T-helper 2 cell treated with Interferon-gamma antibody and Interleukin-4, amounts not matched to agents 5 μg/mL and 100 μg/mL, for 36 hours (primary cell): Measurements from ENCODE around the gene GDA.

ENCODE experiments used
- DNase-seq: peaks from one replicate; pipeline ENCODE4 v3.0.0; 2021; ENCODE audit warnings: low spot score
- H3K27ac Mint-ChIP-seq: one replicate; pipeline ENCODE4 v1.8.0; 2021; ENCODE audit warnings: mild to moderate bottlenecking, mixed read lengths
- H3K27me3 Mint-ChIP-seq: one replicate; pipeline ENCODE4 v1.8.0; 2021; ENCODE audit warnings: low read depth, mixed read lengths
- H3K36me3 Mint-ChIP-seq: one replicate; pipeline ENCODE4 v1.8.0; 2021; ENCODE audit warnings: low read depth, mixed read lengths
- H3K4me1 Mint-ChIP-seq: one replicate; pipeline ENCODE4 v1.8.0; 2021; ENCODE audit warnings: low read depth, mixed read lengths
- H3K4me3 Mint-ChIP-seq: one replicate; pipeline ENCODE4 v1.8.0; 2022; ENCODE audit warnings: mild to moderate bottlenecking, moderate library complexity, mixed read lengths
- H3K9me3 Mint-ChIP-seq: one replicate; pipeline ENCODE4 v1.8.0; 2021; ENCODE audit warnings: mixed read lengths

The GDA gene

DNA sequence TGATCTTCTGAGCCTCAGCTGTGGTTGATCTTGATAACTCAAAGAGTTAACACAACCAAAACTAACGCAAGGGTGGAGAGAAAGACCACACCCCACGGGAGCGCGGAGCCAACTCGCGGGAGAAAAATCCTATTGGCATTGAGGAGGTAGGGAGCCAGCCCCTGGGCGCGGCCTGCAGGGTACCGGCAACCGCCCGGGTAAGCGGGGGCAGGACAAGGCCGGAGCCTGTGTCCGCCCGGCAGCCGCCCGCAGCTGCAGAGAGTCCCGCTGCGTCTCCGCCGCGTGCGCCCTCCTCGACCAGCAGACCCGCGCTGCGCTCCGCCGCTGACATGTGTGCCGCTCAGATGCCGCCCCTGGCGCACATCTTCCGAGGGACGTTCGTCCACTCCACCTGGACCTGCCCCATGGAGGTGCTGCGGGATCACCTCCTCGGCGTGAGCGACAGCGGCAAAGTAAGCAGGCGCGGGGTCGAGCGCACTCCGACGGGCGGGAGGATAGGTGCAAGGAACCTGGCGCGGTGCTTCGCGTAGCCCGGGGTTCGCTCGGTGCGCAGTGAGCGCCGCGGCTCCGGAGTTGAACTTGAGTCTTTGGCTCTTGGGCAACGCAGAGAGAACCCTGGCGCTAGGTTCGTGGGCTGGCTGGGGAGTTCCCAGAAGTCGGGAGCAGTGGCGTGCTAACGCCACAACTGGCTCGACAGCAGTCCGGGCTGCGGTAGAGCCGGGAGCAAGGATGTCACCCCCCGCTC, at the start of gene GDA:
TSS of gene GDA (plus strand) at position 210 of the 745 bp plus-strand sequence. CDS start at position 330, 120 bp downstream.
- no peak for DNase-seq
- no peaks in the 10 kb centered on the region for H3K4me1 Mint-ChIP-seq
- H3K36me3 Mint-ChIP-seq = no peaks in the 10 kb centered on the region
- H3K27ac Mint-ChIP-seq = no peak within 1 kb of the TSS
- no peaks in the 10 kb centered on the region for H3K9me3 Mint-ChIP-seq
- H3K27me3 Mint-ChIP-seq = peaks cover 29% of the 10 kb centered on the region
- H3K4me3 Mint-ChIP-seq = no peak within 1 kb of the TSS

DNA sequence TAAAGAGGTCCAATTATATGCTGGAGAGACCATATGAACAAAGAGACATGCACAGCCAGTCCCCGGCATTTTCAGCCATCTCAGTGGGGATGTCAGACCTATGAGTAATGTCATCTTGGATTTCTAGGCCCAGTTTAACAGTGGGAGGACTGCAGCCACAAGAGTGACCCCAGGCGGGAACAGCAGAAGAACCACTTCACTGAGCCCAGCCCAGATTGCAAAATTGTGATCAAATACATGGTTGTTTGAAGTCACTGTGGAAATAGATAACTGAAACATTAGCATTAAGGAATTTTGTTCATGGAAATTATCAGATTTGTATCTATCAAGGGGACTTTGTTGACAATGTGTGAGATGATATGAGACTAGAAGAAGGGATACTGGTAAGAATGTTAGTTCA, 46.7 kb upstream of the GDA start:
- Mint-ChIP-seq H3K4me1 (no peaks in the 10 kb centered on the region), H3K4me3 (no peak overlapping the region), H3K9me3 (no peaks in the 10 kb centered on the region), H3K27me3 (no peaks in the 10 kb centered on the region), H3K36me3 (no peaks in the 10 kb centered on the region), H3K27ac (no peak overlapping the region)
- no peak for DNase-seq

DNA sequence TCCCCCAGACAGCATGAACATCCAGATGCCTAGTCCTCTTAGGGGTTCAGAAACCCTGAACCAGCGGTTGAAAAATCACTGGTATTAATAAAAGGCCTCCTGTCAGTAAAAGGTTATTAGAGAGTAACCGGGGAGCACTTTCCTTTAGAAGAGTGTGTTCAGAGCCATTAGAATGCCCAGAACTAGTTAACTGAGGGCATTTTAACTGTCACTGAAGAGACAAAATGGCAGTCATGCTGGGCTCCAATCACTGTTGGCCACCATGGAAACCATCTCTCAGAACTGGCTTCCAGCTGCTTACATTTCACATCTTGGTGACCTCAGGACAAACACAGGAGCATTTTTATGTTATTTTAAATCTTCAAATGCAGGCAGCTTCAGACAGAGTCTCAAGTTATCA, 36.2 kb upstream of the GDA start:
- Mint-ChIP-seq H3K4me3 (no peak overlapping the region), H3K27ac (no peak overlapping the region), H3K9me3 (no peaks in the 10 kb centered on the region), H3K36me3 (no peaks in the 10 kb centered on the region), H3K4me1 (no peaks in the 10 kb centered on the region), H3K27me3 (no peaks in the 10 kb centered on the region)
- DNase-seq = no peak

DNA sequence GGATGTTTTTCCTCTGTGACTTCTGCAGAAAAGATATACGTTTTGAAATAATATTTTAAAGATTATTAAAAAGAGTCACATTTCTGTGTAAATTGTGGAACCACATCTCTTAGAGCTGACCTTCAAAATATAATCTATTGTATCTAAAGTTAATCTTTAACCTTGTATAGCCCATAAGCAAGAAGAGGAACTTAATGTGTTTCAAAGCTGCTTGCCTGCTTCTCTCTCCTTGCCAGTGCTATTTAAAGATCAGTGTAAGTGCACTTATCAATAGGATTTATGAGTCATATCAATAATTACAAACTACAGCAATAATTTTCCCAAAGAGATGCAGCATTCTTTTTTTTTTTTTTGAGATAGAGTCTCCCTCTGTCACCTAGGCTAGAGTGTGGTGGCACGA, 29.4 kb upstream of the GDA start:
- Mint-ChIP-seq H3K9me3 (no peaks in the 10 kb centered on the region), H3K27me3 (no peaks in the 10 kb centered on the region), H3K4me3 (no peak overlapping the region), H3K36me3 (no peaks in the 10 kb centered on the region), H3K27ac (no peak overlapping the region), H3K4me1 (no peaks in the 10 kb centered on the region)
- no peak for DNase-seq

DNA sequence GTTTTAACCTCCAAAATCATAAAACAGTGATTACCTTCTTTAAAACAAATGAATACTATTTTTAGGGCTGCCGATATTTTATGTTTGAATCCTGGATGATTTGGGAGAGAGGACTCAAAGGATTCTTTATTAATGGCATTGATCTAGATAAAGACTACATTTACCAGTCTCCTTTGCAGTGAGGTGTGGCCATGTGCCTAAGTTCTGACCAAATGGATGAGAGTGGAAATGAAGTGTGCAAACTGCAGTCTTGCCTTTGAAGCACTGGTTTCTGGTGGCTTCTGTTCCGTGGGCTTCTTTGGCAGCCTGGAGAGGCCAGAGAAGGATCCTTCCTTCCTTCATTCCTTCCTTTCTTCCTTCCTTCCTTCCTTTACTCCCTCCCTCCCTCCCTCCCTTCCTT, 24.3 kb upstream of the GDA start:
- DNase-seq = no peak
- H3K36me3 Mint-ChIP-seq = no peaks in the 10 kb centered on the region
- H3K9me3 Mint-ChIP-seq = no peaks in the 10 kb centered on the region
- H3K27me3 Mint-ChIP-seq = no peaks in the 10 kb centered on the region
- H3K4me3 Mint-ChIP-seq = no peak overlapping the region
- H3K27ac Mint-ChIP-seq = no peak overlapping the region
- H3K4me1 Mint-ChIP-seq = no peaks in the 10 kb centered on the region

DNA sequence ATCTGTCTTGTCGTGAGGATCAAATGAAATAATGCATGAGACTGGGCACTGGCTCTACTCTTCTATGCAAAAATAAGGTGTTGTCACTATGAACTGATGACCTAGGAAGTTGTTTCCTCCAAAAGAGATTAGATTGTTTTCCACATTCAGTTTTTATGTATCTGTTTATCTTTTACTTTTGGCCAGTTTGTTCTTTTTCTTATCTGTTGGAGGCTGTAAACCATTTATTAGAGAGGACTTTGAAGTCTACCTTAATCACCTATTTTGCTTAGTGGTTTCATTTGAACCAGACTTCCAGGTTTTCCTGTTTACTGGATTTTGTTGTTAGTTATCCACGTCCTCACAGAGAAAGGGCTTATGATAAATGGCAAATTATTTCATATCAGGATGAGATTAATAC, 21.5 kb upstream of the GDA start:
- Mint-ChIP-seq H3K36me3 (no peaks in the 10 kb centered on the region), H3K27ac (no peak overlapping the region), H3K4me3 (no peak overlapping the region), H3K4me1 (no peaks in the 10 kb centered on the region), H3K9me3 (no peaks in the 10 kb centered on the region), H3K27me3 (no peaks in the 10 kb centered on the region)
- DNase-seq = no peak

DNA sequence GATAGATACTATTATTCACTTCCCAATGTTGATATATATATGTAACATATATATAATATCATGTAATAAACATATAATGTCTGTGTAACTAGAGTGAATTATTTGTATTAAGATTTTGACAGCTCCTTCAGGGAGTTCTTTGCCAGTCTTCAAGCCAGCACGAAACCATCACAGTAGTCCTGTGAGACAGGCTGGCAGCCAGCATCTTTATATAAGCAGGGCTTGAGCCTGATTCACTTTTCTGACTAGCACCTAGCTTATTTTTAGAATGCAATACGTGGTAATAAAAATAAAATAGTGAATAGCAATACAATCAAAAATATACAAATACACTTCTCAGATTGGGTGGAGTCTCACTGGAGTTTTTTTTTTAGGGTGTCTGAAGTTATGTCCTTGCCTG, 20.7 kb upstream of the GDA start:
- DNase-seq = no peak
- no peaks in the 10 kb centered on the region for H3K36me3 Mint-ChIP-seq
- H3K27me3 Mint-ChIP-seq = no peaks in the 10 kb centered on the region
- H3K27ac Mint-ChIP-seq = no peak overlapping the region
- H3K4me3 Mint-ChIP-seq = no peak overlapping the region
- no peaks in the 10 kb centered on the region for H3K9me3 Mint-ChIP-seq
- H3K4me1 Mint-ChIP-seq = no peaks in the 10 kb centered on the region

DNA sequence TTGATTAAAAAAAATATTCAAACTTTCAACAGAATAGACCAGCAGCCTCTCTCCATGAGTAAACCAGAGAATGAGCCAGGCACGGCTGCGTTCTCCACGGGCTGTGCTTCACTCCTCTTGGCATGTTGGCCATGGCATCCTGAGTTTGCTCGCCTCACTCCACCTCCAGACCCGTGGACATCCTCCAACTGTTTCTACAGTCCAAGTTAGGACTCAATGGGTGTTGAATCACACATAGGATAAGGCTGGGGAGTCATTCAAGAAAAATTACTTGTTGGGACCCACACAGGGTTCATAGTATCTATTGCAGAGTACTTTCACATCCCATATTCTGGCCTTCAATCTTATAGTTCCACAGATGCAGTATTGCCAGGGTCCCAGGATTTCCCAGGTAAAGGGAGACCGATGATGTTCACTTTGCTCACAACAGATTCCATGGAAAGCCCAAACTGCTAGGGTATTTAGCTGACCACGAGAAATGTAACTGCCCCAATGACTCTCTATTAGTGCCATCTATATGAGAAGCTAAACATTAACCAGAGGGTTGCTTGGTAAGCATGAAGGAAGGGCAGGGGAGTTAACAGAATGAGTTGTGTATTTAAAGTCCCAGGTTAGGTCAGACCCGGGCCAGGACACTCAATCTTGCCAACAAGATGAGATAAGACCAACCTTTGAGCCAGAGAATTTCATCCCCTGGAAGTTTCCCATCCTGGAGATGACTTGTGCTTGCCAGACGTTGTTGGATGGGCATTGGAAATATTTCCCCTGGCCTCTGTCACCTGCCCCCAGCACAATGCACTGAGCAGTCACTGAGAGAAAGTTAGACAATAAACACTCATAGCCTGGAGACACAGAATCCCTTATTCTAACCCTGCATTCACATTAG, 19.7 kb upstream of the GDA start:
- Mint-ChIP-seq H3K4me1 (no peaks in the 10 kb centered on the region), H3K4me3 (no peak overlapping the region), H3K27me3 (no peaks in the 10 kb centered on the region), H3K36me3 (no peaks in the 10 kb centered on the region), H3K27ac (no peak overlapping the region), H3K9me3 (no peaks in the 10 kb centered on the region)
- no peak for DNase-seq

DNA sequence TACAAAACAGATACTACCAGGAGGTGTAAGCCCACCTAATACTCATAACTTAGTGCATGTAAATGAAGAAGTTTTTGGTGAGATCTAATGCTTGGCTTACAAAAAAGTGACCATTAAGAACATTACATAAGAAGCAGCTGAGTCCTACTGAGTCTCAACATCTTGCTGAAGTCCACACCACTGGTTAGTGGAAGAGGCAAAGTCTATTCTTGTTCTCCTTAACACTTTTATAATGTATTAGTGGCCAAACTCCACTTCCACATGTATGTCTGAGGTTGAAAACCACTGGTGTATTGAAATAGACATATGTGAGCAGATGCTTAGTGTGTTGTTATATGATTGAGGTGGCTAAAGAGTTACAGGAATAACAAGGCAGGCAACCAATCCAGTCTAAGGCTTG, 18.9 kb upstream of the GDA start:
- no peak overlapping the region for H3K4me3 Mint-ChIP-seq
- no peaks in the 10 kb centered on the region for H3K4me1 Mint-ChIP-seq
- H3K27ac Mint-ChIP-seq = no peak overlapping the region
- no peak for DNase-seq
- H3K27me3 Mint-ChIP-seq = no peaks in the 10 kb centered on the region
- H3K9me3 Mint-ChIP-seq = no peaks in the 10 kb centered on the region
- no peaks in the 10 kb centered on the region for H3K36me3 Mint-ChIP-seq

DNA sequence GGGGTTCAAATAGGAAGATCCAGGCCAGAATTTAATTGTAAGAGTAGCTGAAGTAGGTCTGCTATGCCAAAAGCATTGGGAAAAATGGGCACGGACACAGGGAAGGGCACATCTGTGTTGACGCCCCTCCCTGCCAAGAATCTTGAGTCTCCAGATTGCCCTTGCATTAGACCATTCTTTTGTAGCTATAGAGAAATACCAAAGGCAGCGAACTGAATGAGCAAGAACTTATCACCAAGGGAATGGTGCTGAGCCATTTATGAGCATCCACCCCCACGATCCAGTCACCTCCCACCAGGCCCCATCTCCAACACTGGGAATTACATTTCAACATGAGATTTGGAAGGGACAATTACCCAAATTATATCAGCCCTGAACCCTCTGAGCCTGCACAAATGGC, 18.0 kb upstream of the GDA start:
- Mint-ChIP-seq H3K4me1 (no peaks in the 10 kb centered on the region), H3K36me3 (no peaks in the 10 kb centered on the region), H3K4me3 (no peak overlapping the region), H3K27ac (no peak overlapping the region), H3K9me3 (no peaks in the 10 kb centered on the region), H3K27me3 (no peaks in the 10 kb centered on the region)
- DNase-seq = no peak

DNA sequence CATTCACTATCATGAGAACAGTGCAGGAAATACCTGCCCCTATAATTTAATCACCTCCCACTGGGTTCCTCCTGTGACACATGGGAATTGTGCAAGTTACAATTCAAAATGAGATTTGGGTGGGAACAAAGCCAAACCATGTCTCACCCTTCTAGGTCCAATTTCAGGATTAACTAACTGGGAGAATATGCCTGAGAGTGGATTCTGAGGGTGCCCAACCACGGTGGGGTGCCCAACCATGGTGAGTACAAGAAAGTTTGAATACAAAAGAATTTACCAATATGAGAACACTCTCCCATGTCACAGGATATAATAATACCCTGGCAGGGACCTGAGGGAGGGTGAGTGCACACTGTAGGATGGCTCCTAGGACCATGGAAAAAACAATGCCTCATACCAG, 17.2 kb upstream of the GDA start:
- Mint-ChIP-seq H3K9me3 (no peaks in the 10 kb centered on the region), H3K4me1 (no peaks in the 10 kb centered on the region), H3K27me3 (no peaks in the 10 kb centered on the region), H3K27ac (no peak overlapping the region), H3K36me3 (no peaks in the 10 kb centered on the region), H3K4me3 (no peak overlapping the region)
- DNase-seq = no peak

DNA sequence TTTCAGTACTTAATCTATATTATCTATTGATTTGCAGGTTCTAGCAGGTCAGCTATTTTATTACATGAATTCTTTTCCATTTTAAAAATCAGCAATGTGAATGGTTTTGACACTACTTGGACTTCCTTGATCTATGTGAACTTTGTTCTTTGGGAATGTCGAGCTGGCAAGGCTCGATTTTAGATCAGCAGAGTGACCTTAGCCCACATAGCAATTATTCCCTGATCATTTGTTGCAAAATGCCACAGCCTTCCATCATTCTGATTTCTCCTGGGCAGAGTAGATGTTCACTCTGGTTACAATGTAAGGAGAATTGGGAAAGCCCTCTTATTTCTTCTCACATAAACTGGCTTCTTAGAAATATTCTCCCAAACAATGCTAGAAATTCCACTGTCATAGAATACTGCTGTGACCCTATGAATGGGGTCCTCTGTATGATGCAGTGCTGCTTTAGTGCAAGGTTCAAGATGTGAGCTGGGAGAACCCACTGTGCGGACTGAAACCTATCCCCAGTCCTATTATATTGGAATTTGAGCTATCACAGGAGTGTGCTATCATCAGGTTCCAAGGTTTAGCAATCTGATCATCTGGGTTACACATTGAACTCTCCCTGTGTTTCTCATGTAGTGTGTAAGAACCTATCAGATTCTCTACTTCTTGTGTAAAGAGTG, 15.7 kb upstream of the GDA start:
- Mint-ChIP-seq H3K4me1 (no peaks in the 10 kb centered on the region), H3K4me3 (no peak overlapping the region), H3K27ac (no peak overlapping the region), H3K36me3 (no peaks in the 10 kb centered on the region), H3K9me3 (no peaks in the 10 kb centered on the region), H3K27me3 (no peaks in the 10 kb centered on the region)
- DNase-seq = no peak

DNA sequence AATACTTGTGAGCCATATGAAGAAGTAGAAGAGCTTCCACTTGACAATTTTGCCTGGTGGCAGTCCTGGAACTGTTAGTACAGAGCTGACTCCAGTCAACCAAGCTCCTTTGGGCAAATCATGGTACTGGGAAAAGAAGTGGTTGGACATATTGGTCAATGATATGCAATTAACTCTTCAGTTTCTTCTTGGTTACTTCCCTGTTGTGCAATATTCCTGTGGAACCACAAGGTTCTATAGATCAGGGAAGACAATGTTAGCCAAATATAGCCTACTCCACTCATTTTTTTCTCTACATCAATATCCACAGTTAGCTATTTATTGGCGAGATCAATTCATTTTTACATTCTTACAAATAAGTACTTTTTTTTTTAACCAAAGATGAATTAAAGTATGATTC, 14.4 kb upstream of the GDA start:
- Mint-ChIP-seq H3K4me3 (no peak overlapping the region), H3K27ac (no peak overlapping the region), H3K27me3 (no peaks in the 10 kb centered on the region), H3K4me1 (no peaks in the 10 kb centered on the region), H3K36me3 (no peaks in the 10 kb centered on the region), H3K9me3 (no peaks in the 10 kb centered on the region)
- no peak for DNase-seq

DNA sequence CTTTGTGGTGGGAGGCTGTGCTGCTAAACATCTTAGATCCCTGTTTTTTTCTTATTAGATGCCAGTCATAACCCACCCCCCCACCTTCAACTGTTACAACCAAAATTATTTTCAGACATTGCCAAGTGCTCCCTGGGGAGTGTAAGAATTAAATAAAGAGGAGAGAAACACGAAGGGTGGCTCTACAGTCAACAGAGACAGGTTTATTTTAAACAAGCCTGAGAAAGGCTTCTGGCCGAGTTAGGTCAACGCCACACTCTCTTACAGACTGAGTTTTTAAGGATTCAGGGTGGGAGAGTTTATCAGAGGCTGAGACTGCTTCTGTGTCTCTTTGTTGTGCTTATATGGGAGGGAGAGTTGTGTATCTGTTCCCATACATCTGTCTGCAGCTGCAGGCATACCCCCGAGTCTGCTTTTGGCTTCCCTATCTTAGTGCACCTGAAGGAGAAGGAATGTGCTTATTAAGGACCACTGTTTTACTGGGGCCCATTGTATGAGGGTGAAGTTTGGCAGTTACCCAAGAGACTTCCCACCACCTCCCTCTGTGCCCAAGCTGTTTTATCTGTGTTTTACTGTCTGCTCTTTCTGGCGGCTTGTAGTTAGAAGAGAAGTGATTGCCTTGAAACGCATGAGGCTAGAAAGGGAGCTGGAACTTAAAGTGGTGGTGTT, 11.4 kb upstream of the GDA start:
- Mint-ChIP-seq H3K27me3 (peaks cover 5% of the 10 kb centered on the region), H3K4me1 (no peaks in the 10 kb centered on the region), H3K27ac (no peak overlapping the region), H3K4me3 (no peak overlapping the region), H3K36me3 (no peaks in the 10 kb centered on the region), H3K9me3 (no peaks in the 10 kb centered on the region)
- no peak for DNase-seq
